Measurements from ENCODE around the gene BTBD9. TPM values are rescaled to one million over a fixed set of nuclear protein-coding genes. Genes with fewer than 3 reads are reported as not detected.

The BTBD9 gene
- total RNA-seq, 1 donor from 2014 or later = 18.1 TPM

DNA sequence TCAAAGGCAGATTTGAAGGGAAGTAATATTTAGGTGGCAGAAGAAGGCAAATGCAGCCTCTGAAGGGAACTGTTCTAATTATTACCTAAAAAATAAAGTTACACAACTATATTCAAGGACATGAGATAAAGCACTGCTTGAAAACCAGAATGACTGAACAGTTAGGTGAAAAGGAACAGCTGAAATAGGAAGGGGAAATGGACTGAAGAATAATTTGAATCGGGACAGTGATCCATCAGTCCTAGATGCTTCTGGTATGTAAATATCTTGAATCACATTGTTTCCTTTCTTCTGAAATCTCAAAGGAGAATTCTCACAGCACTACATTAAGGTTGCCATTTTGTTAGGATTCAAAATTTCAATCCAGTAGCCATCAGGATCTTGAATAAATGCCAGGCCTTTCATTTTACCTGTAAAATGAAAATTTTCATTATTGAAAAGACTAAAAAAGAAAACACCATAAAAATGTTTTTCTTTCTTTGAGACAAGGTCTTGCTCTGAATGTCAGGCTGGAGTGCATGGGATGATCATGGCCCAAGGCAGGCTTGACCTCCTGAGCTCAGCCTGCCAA lies 37.3 kb upstream of the BTBD9 start:
- Mint-ChIP-seq H3K36me3 (ENCODE audit: unreplicated experiment) (peaks cover 40% of the 10 kb centered on the region), H3K27ac (ENCODE audit: unreplicated experiment) (no peak overlapping the region), H3K4me1 (ENCODE audit: unreplicated experiment) (no peaks in the 10 kb centered on the region), H3K27me3 (ENCODE audit: unreplicated experiment) (no peaks in the 10 kb centered on the region), H3K4me3 (ENCODE audit: unreplicated experiment) (no peak overlapping the region), H3K9me3 (ENCODE audit: unreplicated experiment) (no peaks in the 10 kb centered on the region)
- DNase-seq (ENCODE audit: extremely low spot score, unreplicated experiment) = no peak
- TF ChIP-seq, protein P1, sequence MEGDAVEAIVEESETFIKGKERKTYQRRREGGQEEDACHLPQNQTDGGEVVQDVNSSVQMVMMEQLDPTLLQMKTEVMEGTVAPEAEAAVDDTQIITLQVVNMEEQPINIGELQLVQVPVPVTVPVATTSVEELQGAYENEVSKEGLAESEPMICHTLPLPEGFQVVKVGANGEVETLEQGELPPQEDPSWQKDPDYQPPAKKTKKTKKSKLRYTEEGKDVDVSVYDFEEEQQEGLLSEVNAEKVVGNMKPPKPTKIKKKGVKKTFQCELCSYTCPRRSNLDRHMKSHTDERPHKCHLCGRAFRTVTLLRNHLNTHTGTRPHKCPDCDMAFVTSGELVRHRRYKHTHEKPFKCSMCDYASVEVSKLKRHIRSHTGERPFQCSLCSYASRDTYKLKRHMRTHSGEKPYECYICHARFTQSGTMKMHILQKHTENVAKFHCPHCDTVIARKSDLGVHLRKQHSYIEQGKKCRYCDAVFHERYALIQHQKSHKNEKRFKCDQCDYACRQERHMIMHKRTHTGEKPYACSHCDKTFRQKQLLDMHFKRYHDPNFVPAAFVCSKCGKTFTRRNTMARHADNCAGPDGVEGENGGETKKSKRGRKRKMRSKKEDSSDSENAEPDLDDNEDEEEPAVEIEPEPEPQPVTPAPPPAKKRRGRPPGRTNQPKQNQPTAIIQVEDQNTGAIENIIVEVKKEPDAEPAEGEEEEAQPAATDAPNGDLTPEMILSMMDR (IDR thresholded peaks at IDR 0.05) = no peak

DNA sequence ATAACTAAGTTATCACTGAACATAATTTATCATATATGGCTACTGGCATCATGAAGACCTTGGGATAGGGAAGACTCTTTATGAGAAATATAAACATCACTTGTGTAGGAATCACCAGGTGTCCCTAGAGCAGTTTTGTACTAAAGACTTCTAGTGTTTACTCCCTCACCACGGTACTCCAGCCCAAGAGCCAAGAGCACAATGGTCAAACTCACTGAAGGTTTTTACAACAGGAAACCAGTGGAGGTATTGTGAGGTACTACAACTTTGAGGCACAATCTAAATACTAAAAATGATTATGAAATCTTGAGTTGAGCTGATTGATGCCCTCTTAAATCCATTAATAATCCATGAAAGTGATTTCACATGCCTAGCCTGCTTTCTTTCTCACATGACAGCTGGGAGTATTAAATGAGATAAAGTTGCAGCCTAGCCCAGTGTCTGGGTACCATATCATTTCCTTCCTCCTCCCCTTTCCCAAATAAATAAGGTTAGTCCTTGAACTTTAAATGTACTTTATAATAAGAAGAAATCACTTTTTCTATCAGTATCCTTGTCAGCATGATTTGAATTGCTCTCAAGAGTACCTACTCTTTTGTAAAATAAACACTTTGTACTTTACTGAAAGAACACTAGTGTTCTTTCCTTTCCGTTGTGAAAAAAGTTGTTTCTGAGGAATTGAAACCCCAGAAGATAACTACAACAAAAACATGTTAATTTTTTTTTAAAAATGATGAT lies 36.7 kb upstream of the BTBD9 start:
- no peak overlapping the region for H3K27ac Mint-ChIP-seq (ENCODE audit: unreplicated experiment)
- TF ChIP-seq, protein P1 (IDR thresholded peaks at IDR 0.05) = no peak

DNA sequence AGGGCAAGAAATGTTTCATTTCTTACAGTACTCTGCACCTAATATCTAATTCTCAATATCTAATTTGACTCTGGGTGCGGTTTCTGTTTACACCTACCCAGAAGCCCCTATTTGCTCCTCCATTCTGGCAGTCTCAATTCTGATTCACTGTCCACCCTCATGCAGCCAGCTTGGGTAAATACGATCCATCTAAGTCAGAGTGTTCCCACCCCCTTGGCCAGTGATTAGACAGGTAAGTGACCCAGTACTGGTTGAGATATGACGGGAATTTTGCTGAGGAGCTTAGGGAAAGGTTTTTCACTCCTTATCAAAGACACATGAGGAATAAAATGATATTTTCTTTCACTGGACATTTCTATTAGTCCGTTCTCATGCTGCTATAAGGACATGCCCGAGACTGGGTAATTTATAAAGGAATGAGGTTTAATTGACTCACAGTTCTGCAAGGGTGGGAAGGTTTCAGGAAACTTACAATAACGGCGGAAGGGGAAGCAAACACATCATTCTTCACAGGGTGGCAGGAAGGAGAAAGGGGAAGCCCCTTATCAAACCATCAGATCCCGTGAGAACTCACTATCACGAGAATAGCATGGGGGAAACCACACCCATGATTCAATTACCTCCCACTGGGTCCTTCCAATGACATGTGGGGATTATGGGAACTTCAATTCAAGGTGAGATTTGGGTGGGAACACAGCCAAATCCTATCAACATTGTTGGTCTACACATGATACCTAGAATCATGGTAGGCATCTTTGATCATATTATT lies 33.9 kb upstream of the BTBD9 start:
- H3K27ac Mint-ChIP-seq (ENCODE audit: unreplicated experiment) = no peak overlapping the region

More for the DNA sequence above, 36.7 kb upstream of the BTBD9 start:
- H3K9me3 Mint-ChIP-seq (ENCODE audit: unreplicated experiment) = no peaks in the 10 kb centered on the region
- no peaks in the 10 kb centered on the region for H3K27me3 Mint-ChIP-seq (ENCODE audit: unreplicated experiment)
- no peaks in the 10 kb centered on the region for H3K4me1 Mint-ChIP-seq (ENCODE audit: unreplicated experiment)
- H3K4me3 Mint-ChIP-seq (ENCODE audit: unreplicated experiment) = no peak overlapping the region
- DNase-seq (ENCODE audit: extremely low spot score, unreplicated experiment) = no peak
- H3K36me3 Mint-ChIP-seq (ENCODE audit: unreplicated experiment) = peaks cover 34% of the 10 kb centered on the region

GRCh38 chr6:38671885-38672467 lies 32.2 kb upstream of the BTBD9 start:
- Mint-ChIP-seq H3K27me3 (ENCODE audit: unreplicated experiment) (no peaks in the 10 kb centered on the region), H3K4me1 (ENCODE audit: unreplicated experiment) (no peaks in the 10 kb centered on the region), H3K9me3 (ENCODE audit: unreplicated experiment) (no peaks in the 10 kb centered on the region), H3K27ac (ENCODE audit: unreplicated experiment) (no peak overlapping the region), H3K36me3 (ENCODE audit: unreplicated experiment) (peaks cover 21% of the 10 kb centered on the region), H3K4me3 (ENCODE audit: unreplicated experiment) (no peak overlapping the region)
- TF ChIP-seq, protein P1 (IDR thresholded peaks at IDR 0.05) = peak; percentile 79
- DNase-seq (ENCODE audit: extremely low spot score, unreplicated experiment) = no peak

More for the DNA sequence above, 33.9 kb upstream of the BTBD9 start:
- TF ChIP-seq, protein P1 (IDR thresholded peaks at IDR 0.05) = no peak
- H3K27me3 Mint-ChIP-seq (ENCODE audit: unreplicated experiment) = no peaks in the 10 kb centered on the region
- H3K36me3 Mint-ChIP-seq (ENCODE audit: unreplicated experiment) = peaks cover 26% of the 10 kb centered on the region
- no peak overlapping the region for H3K4me3 Mint-ChIP-seq (ENCODE audit: unreplicated experiment)
- no peaks in the 10 kb centered on the region for H3K9me3 Mint-ChIP-seq (ENCODE audit: unreplicated experiment)
- no peak for DNase-seq (ENCODE audit: extremely low spot score, unreplicated experiment)
- no peaks in the 10 kb centered on the region for H3K4me1 Mint-ChIP-seq (ENCODE audit: unreplicated experiment)

Measured in osteocyte (in vitro differentiated cells).